NCI-H526 (cell line): Measurements from ENCODE around the gene EFCAB13.
A peak's percentile ranks its signal among the peaks of the same experiment; 100 is the strongest.
"Not testable (repeated sequence)": the region's sequence is repeated elsewhere in the genome, so short reads cannot be mapped to it uniquely, and the experiment has no call there.

Experiments
- DNase-seq, 2 experiments: peaks; one replicate each; lab custom pipeline; 2025; lab: John Stamatoyannopoulos, UW

EFCAB13 gene

GRCh38 chr17:47325176-47325575 is 1.4 kb downstream of the EFCAB13 start:
- no peak for DNase-seq

GRCh38 chr17:47330548-47330947 is 6.8 kb downstream of the EFCAB13 start:
- DNase-seq = no peak

- no peak for DNase-seq
These were observed 8.5 kb downstream of the EFCAB13 start for GRCh38 chr17:47332287-47332686.

- no peak for DNase-seq
These were observed 11.6 kb downstream of the EFCAB13 start for GRCh38 chr17:47335101-47335936.

- no peak for DNase-seq
These were observed 14.3 kb downstream of the EFCAB13 start for GRCh38 chr17:47338026-47338425.

GRCh38 chr17:47352848-47353247 is 29.1 kb downstream of the EFCAB13 start:
- peak in 1 of 2 experiments; percentile 14 for DNase-seq

GRCh38 chr17:47358652-47359051 is 34.9 kb downstream of the EFCAB13 start:
- no peak for DNase-seq

- no peak for DNase-seq
These were observed 39.4 kb downstream of the EFCAB13 start for GRCh38 chr17:47363171-47363570.

GRCh38 chr17:47367257-47367656 is 43.5 kb downstream of the EFCAB13 start:
- DNase-seq = no peak

- DNase-seq = peak in 1 of 2 experiments; percentile 54
These were observed 44.5 kb downstream of the EFCAB13 start for GRCh38 chr17:47368262-47368661.

- not testable (repeated sequence) for DNase-seq
These were observed 47.1 kb downstream of the EFCAB13 start for GRCh38 chr17:47370899-47371298.

- no peak for DNase-seq
These were observed 49.2 kb downstream of the EFCAB13 start for GRCh38 chr17:47373002-47373401.

- DNase-seq = no peak
These were observed 52.5 kb downstream of the EFCAB13 start for GRCh38 chr17:47376247-47376646.

- no peak for DNase-seq
These were observed 65.1 kb downstream of the EFCAB13 start for GRCh38 chr17:47388825-47389224.

- DNase-seq = not testable (repeated sequence)
These were observed 73.9 kb downstream of the EFCAB13 start for GRCh38 chr17:47397532-47398128.

- no peak for DNase-seq
These were observed 76.6 kb downstream of the EFCAB13 start for GRCh38 chr17:47400333-47400732.

GRCh38 chr17:47401100-47401499 is 77.3 kb downstream of the EFCAB13 start:
- DNase-seq = no peak

GRCh38 chr17:47404006-47404405 is 80.3 kb downstream of the EFCAB13 start:
- DNase-seq = no peak

GRCh38 chr17:47404875-47405274 is 81.1 kb downstream of the EFCAB13 start:
- no peak for DNase-seq

GRCh38 chr17:47413872-47414271 is 90.1 kb downstream of the EFCAB13 start:
- no peak for DNase-seq

GRCh38 chr17:47414612-47415011 is 90.9 kb downstream of the EFCAB13 start:
- no peak for DNase-seq

GRCh38 chr17:47423406-47424295 is 99.9 kb downstream of the EFCAB13 start:
- peak; percentile 30 to 87 for DNase-seq
